Neutrophil (primary cell): ENCODE results near the gene CEP112.

ENCODE experiments used
- H3K27ac ChIP-seq: fragments of 200-600 bp; sonication (generic); 2 replicates; pipeline ENCODE4 v1.5.1; 2016; ENCODE audit warnings: mild to moderate bottlenecking, moderate library complexity
- H3K27me3 ChIP-seq: fragments of 200-600 bp; sonication (generic); 2 replicates; pipeline ENCODE4 v1.6.0; 2016; ENCODE audit warnings: mild to moderate bottlenecking
- H3K36me3 ChIP-seq: fragments of 200-600 bp; sonication (generic); 2 replicates; pipeline ENCODE4 v1.5.1; 2017
- H3K4me1 ChIP-seq, 2 experiments: fragments of 200-600 bp in 1 of 2; sonication (generic) in 1 of 2; 1 replicate in 1 of 2; 2 replicates in 1 of 2; pipeline versions ENCODE4 v1.5.1 to v1.6.1; 2013 to 2016; ENCODE audit warnings: low read depth in 1 of 2, low read length in 1 of 2, mild to moderate bottlenecking in 1 of 2, moderate library complexity in 1 of 2; ENCODE audit not compliant: control insufficient read depth in 1 of 2, insufficient read depth in 1 of 2
- H3K4me3 ChIP-seq, 2 experiments: fragments of 200-600 bp in 1 of 2; sonication (generic) in 1 of 2; 1 replicate in 1 of 2; 2 replicates in 1 of 2; pipeline ENCODE4 v1.5.1; 2013 to 2016; ENCODE audit warnings: low read depth in 1 of 2, low read length in 1 of 2, mild to moderate bottlenecking in 1 of 2, moderate library complexity in 1 of 2
- H3K9me3 ChIP-seq: fragments of 200-600 bp; sonication (generic); 2 replicates; pipeline ENCODE4 v1.5.1; 2016
- CTCF ChIP-seq: fragments of 200-600 bp; sonication (generic); IDR thresholded peaks from 2 replicates; pipeline ENCODE4 v1.5.1; 2016; ENCODE audit warnings: antibody characterized with exemption

Gene CEP112

GRCh38 chr17:65953316-65954147, 238.4 kb downstream of the CEP112 start:
- Histone ChIP-seq H3K27me3 (no peaks in the 10 kb centered on the region), H3K4me3 (no peak overlapping the region), H3K4me1 (no peaks in the 10 kb centered on the region), H3K27ac (no peak overlapping the region), H3K36me3 (no peaks in the 10 kb centered on the region), H3K9me3 (no peaks in the 10 kb centered on the region)
- no peak for TF ChIP-seq CTCF

GRCh38 chr17:65952586-65952985, 239.3 kb downstream of the CEP112 start:
- Histone ChIP-seq H3K36me3 (no peaks in the 10 kb centered on the region), H3K9me3 (no peaks in the 10 kb centered on the region), H3K27ac (no peak overlapping the region), H3K27me3 (no peaks in the 10 kb centered on the region), H3K4me1 (no peaks in the 10 kb centered on the region), H3K4me3 (no peak overlapping the region)
- no peak for TF ChIP-seq CTCF

- Histone ChIP-seq H3K4me3 (no peak overlapping the region), H3K9me3 (no peaks in the 10 kb centered on the region), H3K36me3 (no peaks in the 10 kb centered on the region), H3K27ac (no peak overlapping the region), H3K27me3 (no peaks in the 10 kb centered on the region), H3K4me1 (no peaks in the 10 kb centered on the region)
- TF ChIP-seq CTCF, result no peak
These were observed 239.9 kb downstream of the CEP112 start for GRCh38 chr17:65952015-65952414.

- Histone ChIP-seq H3K4me1 (no peaks in the 10 kb centered on the region), H3K9me3 (no peaks in the 10 kb centered on the region), H3K4me3 (no peak overlapping the region), H3K27me3 (no peaks in the 10 kb centered on the region), H3K27ac (no peak overlapping the region), H3K36me3 (no peaks in the 10 kb centered on the region)
- TF ChIP-seq CTCF, result no peak
These were observed 244.1 kb downstream of the CEP112 start for GRCh38 chr17:65947831-65948230.

- Histone ChIP-seq H3K4me1 (no peaks in the 10 kb centered on the region), H3K9me3 (no peaks in the 10 kb centered on the region), H3K27ac (no peak overlapping the region), H3K36me3 (no peaks in the 10 kb centered on the region), H3K4me3 (no peak overlapping the region), H3K27me3 (no peaks in the 10 kb centered on the region)
- no peak for TF ChIP-seq CTCF
These were observed 249.3 kb downstream of the CEP112 start for GRCh38 chr17:65942592-65942991.
